Astrocyte (in vitro differentiated cells and primary cell): ENCODE measurements around the gene TMEM221. TPM values are rescaled to one million over a fixed set of nuclear protein-coding genes. Genes with fewer than 3 reads are reported as not detected.
A peak's percentile ranks its signal among the peaks of the same experiment; 100 is the strongest.

Experiments used
- DNase-seq: peaks from one replicate; pipeline ENCODE4 v3.0.0-alpha.2; 2010; ENCODE audit warnings: low read depth
- FAIRE-seq: peaks from 2 replicates; lab custom pipeline; 2011; peaks lifted over from hg19 to GRCh38; lab: Jason Lieb, UNC
- H2AFZ ChIP-seq: 2 replicates; pipeline ENCODE4 v1.6.0; 2012; ENCODE audit warnings: low read depth, low read length, inconsistent platforms
- H3K27ac ChIP-seq: 2 replicates; pipeline ENCODE4 v1.5.1; 2011; ENCODE audit warnings: low read depth, low read length, inconsistent platforms
- H3K27me3 ChIP-seq: 2 replicates; pipeline ENCODE4 v1.6.0; 2011; ENCODE audit warnings: low read length, inconsistent platforms; ENCODE audit not compliant: insufficient read depth
- H3K36me3 ChIP-seq: 2 replicates; pipeline ENCODE4 v1.5.1; 2011; ENCODE audit warnings: low read length, inconsistent platforms; ENCODE audit not compliant: insufficient read depth
- H3K4me1 ChIP-seq: 2 replicates; pipeline ENCODE4 v1.5.1; 2011; ENCODE audit warnings: low read length, inconsistent platforms; ENCODE audit not compliant: insufficient read depth
- H3K4me2 ChIP-seq: 2 replicates; pipeline ENCODE4 v1.6.0; 2012; ENCODE audit warnings: low read length, inconsistent platforms
- H3K4me3 ChIP-seq: 2 replicates; pipeline ENCODE4 v1.5.1; 2011; ENCODE audit warnings: low read depth, mild to moderate bottlenecking, low read length, inconsistent platforms; ENCODE audit not compliant: insufficient read depth
- H3K79me2 ChIP-seq: 2 replicates; pipeline ENCODE4 v1.6.0; 2012; ENCODE audit warnings: mild to moderate bottlenecking, low read length, inconsistent platforms; ENCODE audit not compliant: insufficient read depth
- H3K9ac ChIP-seq: 2 replicates; pipeline ENCODE4 v1.6.0; 2012; ENCODE audit warnings: mild to moderate bottlenecking, low read length, inconsistent platforms
- H3K9me3 ChIP-seq: 2 replicates; pipeline ENCODE4 v1.5.1; 2012; ENCODE audit warnings: low read depth, mild to moderate bottlenecking, low read length, inconsistent platforms; ENCODE audit not compliant: insufficient read depth
- H4K20me1 ChIP-seq: 2 replicates; pipeline ENCODE4 v1.6.0; 2012; ENCODE audit warnings: low read length, inconsistent platforms; ENCODE audit not compliant: insufficient read depth
- H3K27ac Mint-ChIP-seq: one replicate; pipeline ENCODE4 v1.8.0; 2021; ENCODE audit warnings: mild to moderate bottlenecking, mixed read lengths; ENCODE audit not compliant: unreplicated experiment
- H3K27me3 Mint-ChIP-seq: one replicate; pipeline ENCODE4 v1.8.0; 2021; ENCODE audit warnings: low read depth, mixed read lengths; ENCODE audit not compliant: unreplicated experiment
- H3K36me3 Mint-ChIP-seq: one replicate; pipeline ENCODE4 v1.8.0; 2021; ENCODE audit warnings: low read depth, mixed read lengths; ENCODE audit not compliant: unreplicated experiment
- H3K4me1 Mint-ChIP-seq: one replicate; pipeline ENCODE4 v1.8.0; 2021; ENCODE audit warnings: low read depth, mixed read lengths; ENCODE audit not compliant: unreplicated experiment
- H3K4me3 Mint-ChIP-seq: one replicate; pipeline ENCODE4 v1.8.0; 2021; ENCODE audit warnings: mild to moderate bottlenecking, moderate library complexity, mixed read lengths; ENCODE audit not compliant: unreplicated experiment
- H3K9me3 Mint-ChIP-seq: one replicate; pipeline ENCODE4 v1.8.0; 2021; ENCODE audit warnings: mild to moderate bottlenecking, mixed read lengths; ENCODE audit not compliant: unreplicated experiment
- EZH2 ChIP-seq: IDR thresholded peaks from 2 replicates; pipeline ENCODE4 v1.6.1; 2012; ENCODE audit warnings: mild to moderate bottlenecking, low read length, inconsistent platforms; ENCODE audit not compliant: insufficient read depth
- total RNA-seq: library from RNA; stranded (reverse); gene quantifications from 2 replicates; pipeline ENCODE4 v1.2.1, GENCODE V29; 2021
- TF ChIP-seq, protein P1 (sequence below): IDR thresholded peaks from 2 replicates; pipeline ENCODE4 v1.5.1; 2011; ENCODE audit warnings: low read depth, mild to moderate bottlenecking, inconsistent platforms, low read length, moderate library complexity; ENCODE audit not compliant: insufficient read depth

The TMEM221 gene
- total RNA-seq, 1 donor from 2014 or later = 0.23 TPM

- Histone ChIP-seq H3K4me3 (no peak overlapping the region), H3K9ac (no peak overlapping the region), H3K36me3 (no peaks in the 10 kb centered on the region), H3K27me3 (no peaks in the 10 kb centered on the region), H4K20me1 (peaks cover 24% of the 10 kb centered on the region), H3K27ac (no peak overlapping the region), H3K9me3 (no peaks in the 10 kb centered on the region), H3K4me2 (no peak overlapping the region), H3K4me1 (no peaks in the 10 kb centered on the region), H3K79me2 (peaks cover 8% of the 10 kb centered on the region), H2AFZ (no peak overlapping the region)
- no peak for DNase-seq
- TF ChIP-seq, protein P1, sequence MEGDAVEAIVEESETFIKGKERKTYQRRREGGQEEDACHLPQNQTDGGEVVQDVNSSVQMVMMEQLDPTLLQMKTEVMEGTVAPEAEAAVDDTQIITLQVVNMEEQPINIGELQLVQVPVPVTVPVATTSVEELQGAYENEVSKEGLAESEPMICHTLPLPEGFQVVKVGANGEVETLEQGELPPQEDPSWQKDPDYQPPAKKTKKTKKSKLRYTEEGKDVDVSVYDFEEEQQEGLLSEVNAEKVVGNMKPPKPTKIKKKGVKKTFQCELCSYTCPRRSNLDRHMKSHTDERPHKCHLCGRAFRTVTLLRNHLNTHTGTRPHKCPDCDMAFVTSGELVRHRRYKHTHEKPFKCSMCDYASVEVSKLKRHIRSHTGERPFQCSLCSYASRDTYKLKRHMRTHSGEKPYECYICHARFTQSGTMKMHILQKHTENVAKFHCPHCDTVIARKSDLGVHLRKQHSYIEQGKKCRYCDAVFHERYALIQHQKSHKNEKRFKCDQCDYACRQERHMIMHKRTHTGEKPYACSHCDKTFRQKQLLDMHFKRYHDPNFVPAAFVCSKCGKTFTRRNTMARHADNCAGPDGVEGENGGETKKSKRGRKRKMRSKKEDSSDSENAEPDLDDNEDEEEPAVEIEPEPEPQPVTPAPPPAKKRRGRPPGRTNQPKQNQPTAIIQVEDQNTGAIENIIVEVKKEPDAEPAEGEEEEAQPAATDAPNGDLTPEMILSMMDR = no peak
- no peak for TF ChIP-seq EZH2
- Mint-ChIP-seq H3K4me3 (no peak overlapping the region), H3K27ac (no peak overlapping the region), H3K27me3 (no peaks in the 10 kb centered on the region), H3K4me1 (peaks cover 4% of the 10 kb centered on the region), H3K36me3 (peaks cover 9% of the 10 kb centered on the region), H3K9me3 (no peaks in the 10 kb centered on the region)
- no peak for FAIRE-seq
These were observed 38.2 kb upstream of the TMEM221 start for GRCh38 chr19:17486545-17487240.

DNA sequence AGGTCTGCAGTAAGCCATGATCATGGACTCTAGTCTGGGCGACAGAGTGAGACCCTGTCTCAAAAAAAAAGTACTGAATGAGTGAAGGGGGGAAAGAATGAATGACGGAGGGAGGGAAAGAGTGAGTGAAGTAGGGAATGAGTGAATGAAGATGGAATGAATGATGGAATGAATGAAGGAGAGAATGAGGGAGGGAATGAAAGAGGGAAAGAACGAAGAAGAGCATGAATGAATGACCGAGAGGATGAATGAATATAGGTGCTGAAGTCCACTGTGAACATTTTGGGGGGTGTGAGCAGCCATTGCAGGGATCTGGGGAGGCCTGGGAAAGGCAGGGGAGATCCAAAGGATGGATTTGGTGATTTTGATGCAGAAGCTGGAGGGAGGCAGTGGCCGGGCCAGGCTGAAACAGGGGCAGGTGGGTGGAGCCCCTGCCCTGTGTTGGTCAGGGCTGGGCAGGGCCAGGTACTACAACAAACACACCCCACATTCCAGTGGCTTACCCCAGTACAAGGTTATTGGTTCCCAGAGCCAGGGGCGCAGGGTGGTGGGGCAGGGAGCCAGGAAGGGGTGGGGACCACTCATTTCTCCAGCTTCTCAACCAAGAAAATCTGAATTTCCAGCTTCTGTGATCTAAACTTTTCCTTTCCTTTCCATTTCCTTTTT is 36.2 kb upstream of the TMEM221 start:
- FAIRE-seq = no peak
- H3K27me3 ChIP-seq = no peaks in the 10 kb centered on the region
- no peaks in the 10 kb centered on the region for H3K9me3 ChIP-seq
- H3K9ac ChIP-seq = no peak overlapping the region
- no peak for DNase-seq
- no peaks in the 10 kb centered on the region for H3K4me1 ChIP-seq
- no peak overlapping the region for H3K4me3 ChIP-seq
- no peaks in the 10 kb centered on the region for H3K36me3 ChIP-seq
- no peaks in the 10 kb centered on the region for H3K9me3 Mint-ChIP-seq
- peaks cover 26% of the 10 kb centered on the region for H4K20me1 ChIP-seq
- H3K27ac ChIP-seq = no peak overlapping the region
- H3K4me2 ChIP-seq = no peak overlapping the region
- H2AFZ ChIP-seq = no peak overlapping the region
- no peaks in the 10 kb centered on the region for H3K27me3 Mint-ChIP-seq
- H3K27ac Mint-ChIP-seq = no peak overlapping the region
- peaks cover 9% of the 10 kb centered on the region for H3K36me3 Mint-ChIP-seq
- H3K4me1 Mint-ChIP-seq = peaks cover 4% of the 10 kb centered on the region
- peaks cover 11% of the 10 kb centered on the region for H3K79me2 ChIP-seq
- no peak overlapping the region for H3K4me3 Mint-ChIP-seq
- TF ChIP-seq EZH2 = no peak
- TF ChIP-seq, protein P1 = no peak

DNA sequence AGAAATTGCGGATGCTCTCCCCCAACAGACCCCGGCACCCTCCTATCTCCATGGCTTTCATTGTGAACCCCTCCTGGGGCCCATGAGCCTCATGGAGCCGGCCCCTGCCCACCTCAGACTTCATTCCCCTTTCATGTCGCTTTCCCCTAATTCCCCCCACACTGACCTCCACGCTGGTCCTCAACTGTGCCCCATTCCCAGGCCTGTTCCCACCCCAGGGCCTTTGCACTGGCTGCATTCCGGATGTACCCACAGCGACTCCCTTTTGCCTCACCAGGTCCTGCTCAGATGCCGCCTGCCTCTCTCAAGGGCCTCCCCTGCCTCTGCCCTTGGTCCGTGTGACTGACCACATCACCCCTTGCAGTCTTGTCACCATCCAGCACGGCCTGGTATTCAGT is 35.1 kb upstream of the TMEM221 start:
- no peak for FAIRE-seq

More for the DNA sequence above, 35.1 kb upstream of the TMEM221 start:
- Histone ChIP-seq H3K4me2 (no peak overlapping the region), H3K4me3 (no peak overlapping the region), H2AFZ (no peak overlapping the region), H3K79me2 (peaks cover 11% of the 10 kb centered on the region), H3K9me3 (no peaks in the 10 kb centered on the region), H3K4me1 (peaks cover 7% of the 10 kb centered on the region), H3K27ac (no peak overlapping the region), H3K36me3 (no peaks in the 10 kb centered on the region), H3K9ac (no peak overlapping the region), H4K20me1 (peaks cover 26% of the 10 kb centered on the region), H3K27me3 (no peaks in the 10 kb centered on the region)
- peaks cover 10% of the 10 kb centered on the region for H3K4me1 Mint-ChIP-seq
- no peak overlapping the region for H3K4me3 Mint-ChIP-seq
- peak overlapping the region; percentile 7 for H3K27ac Mint-ChIP-seq
- DNase-seq = no peak
- peaks cover 6% of the 10 kb centered on the region for H3K36me3 Mint-ChIP-seq
- TF ChIP-seq, protein P1 = no peak
- no peak for TF ChIP-seq EZH2
- no peaks in the 10 kb centered on the region for H3K9me3 Mint-ChIP-seq
- H3K27me3 Mint-ChIP-seq = no peaks in the 10 kb centered on the region
